ENCODE data around the gene TMEM258. TPM values are rescaled to one million over a fixed set of nuclear protein-coding genes. Genes with fewer than 3 reads are reported as not detected.
A peak's percentile ranks its signal among the peaks of the same experiment; 100 is the strongest.

TMEM258 gene
- total and polyA plus RNA-seq, 3 donors from 2014 or later = 46.7 to 162 (median 55.6) TPM

DNA sequence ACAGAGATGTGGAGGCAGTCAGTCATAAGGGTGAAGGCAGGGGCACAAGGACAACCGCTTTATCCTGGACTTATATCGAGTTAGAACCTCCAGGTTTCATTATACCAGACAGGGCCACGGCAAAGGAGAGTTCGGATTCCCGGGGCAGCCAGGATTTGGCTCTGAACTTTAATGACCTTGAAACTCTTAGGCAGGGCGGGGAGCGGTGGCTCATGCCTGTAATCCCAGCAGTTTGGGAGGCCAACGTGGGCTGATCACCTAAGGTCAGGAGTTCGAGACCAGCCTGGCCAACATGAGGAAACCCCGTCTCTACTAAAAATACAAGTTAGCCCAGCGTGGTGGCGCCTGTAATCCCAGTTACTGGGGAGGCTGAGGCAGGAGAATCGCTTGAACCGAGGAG lies 41.0 kb downstream of the TMEM258 start:
- Histone ChIP-seq H3K4me3 (no peak overlapping the region), H3K9me3 (no peaks in the 10 kb centered on the region), H3K4me1 (peaks cover 10% of the 10 kb centered on the region), H3K36me3 (ENCODE audit: low read depth, missing control alignments) (no peaks in the 10 kb centered on the region), H3K27ac (no peak overlapping the region), H3K27me3 (no peaks in the 10 kb centered on the region)
- DNase-seq = peak; percentile 43
- no peak for TF ChIP-seq POLR2A (IDR thresholded peaks at IDR 0.05)
- intact Hi-C loops (cut with DNase I; ENCODE audit: low total_unique reads) = no loop called here
- WGBS, 2 donors = 47 to 60% methylated on average over 10 to 14 of the region's 14 CpGs

- Histone ChIP-seq H3K4me3 (no peak overlapping the region), H3K36me3 (ENCODE audit: low read depth, missing control alignments) (no peaks in the 10 kb centered on the region), H3K4me1 (peaks cover 16% of the 10 kb centered on the region), H3K27ac (no peak overlapping the region), H3K9me3 (no peaks in the 10 kb centered on the region), H3K27me3 (no peaks in the 10 kb centered on the region)
- DNase-seq = no peak
- WGBS, 2 donors = 95 to 96% methylated on average over 5 of the region's 5 CpGs
- TF ChIP-seq POLR2A (IDR thresholded peaks at IDR 0.05) = no peak
- no peak for TF ChIP-seq CTCF (IDR thresholded peaks at IDR 0.05)
- intact Hi-C loops (cut with DNase I; ENCODE audit: low total_unique reads) = no loop called here
These were observed 41.6 kb downstream of the TMEM258 start for GRCh38 chr11:61750631-61751273.

DNA sequence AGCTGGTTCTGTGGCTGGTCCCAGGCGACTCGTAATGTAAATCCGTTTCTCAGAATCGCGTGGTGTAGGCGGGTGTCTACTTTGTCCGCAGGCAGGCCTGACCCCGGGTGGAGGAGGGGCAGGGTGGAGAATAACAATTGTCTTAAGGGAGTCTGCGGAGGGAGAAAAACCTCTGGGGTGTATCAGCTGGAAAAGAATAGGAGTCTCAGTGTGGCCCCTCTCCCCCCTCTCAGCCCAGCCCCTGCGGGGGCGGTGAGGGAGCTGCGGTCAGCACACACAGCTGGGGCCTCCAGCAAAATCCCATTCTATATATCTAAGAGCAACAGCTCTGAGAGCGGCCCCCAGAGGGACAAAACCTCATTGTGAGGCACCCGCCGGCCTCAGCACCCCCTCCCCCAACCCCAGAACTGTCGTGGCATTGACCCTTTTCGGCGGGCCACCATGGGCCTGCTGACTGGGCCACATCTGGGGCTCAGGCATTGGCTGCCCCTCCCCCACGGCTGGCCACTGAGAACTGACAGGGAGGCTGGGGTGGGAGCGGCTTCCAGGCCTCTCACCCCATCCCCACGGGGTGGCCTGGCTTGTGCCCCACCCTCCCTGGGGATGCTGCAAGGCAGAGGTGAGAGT lies 42.7 kb downstream of the TMEM258 start:
- Histone ChIP-seq H3K27ac (peak overlapping the region in 1 of 2 donors; percentile 20), H3K27me3 (no peaks in the 10 kb centered on the region), H3K9me3 (no peaks in the 10 kb centered on the region), H3K4me1 (peaks cover 24% of the 10 kb centered on the region), H3K4me3 (no peak overlapping the region), H3K36me3 (ENCODE audit: low read depth, missing control alignments) (no peaks in the 10 kb centered on the region)
- TF ChIP-seq POLR2A (IDR thresholded peaks at IDR 0.05) = no peak
- TF ChIP-seq CTCF (IDR thresholded peaks at IDR 0.05) = no peak
- DNase-seq = no peak
- 48 to 80% methylated on average over 12 to 21 of the region's 21 CpGs for WGBS, 2 donors
- intact Hi-C loops (cut with DNase I; ENCODE audit: low total_unique reads) = no loop called here

GRCh38 chr11:61747967-61748285 lies 44.5 kb downstream of the TMEM258 start:
- H3K27ac ChIP-seq = peak overlapping the region in 1 of 2 donors; percentile 79
- DNase-seq = no peak
- no peaks in the 10 kb centered on the region for H3K9me3 ChIP-seq
- 48 to 57% methylated on average over 3 of the region's 3 CpGs for WGBS, 2 donors
- H3K36me3 ChIP-seq (ENCODE audit: low read depth, missing control alignments) = no peaks in the 10 kb centered on the region
- intact Hi-C loops (cut with DNase I; ENCODE audit: low total_unique reads) = no loop called here
- H3K27me3 ChIP-seq = no peaks in the 10 kb centered on the region
- no peak for TF ChIP-seq POLR2A (IDR thresholded peaks at IDR 0.05)
- no peak for TF ChIP-seq CTCF (IDR thresholded peaks at IDR 0.05)
- H3K4me3 ChIP-seq = no peak overlapping the region
- peaks cover 24% of the 10 kb centered on the region for H3K4me1 ChIP-seq

DNA sequence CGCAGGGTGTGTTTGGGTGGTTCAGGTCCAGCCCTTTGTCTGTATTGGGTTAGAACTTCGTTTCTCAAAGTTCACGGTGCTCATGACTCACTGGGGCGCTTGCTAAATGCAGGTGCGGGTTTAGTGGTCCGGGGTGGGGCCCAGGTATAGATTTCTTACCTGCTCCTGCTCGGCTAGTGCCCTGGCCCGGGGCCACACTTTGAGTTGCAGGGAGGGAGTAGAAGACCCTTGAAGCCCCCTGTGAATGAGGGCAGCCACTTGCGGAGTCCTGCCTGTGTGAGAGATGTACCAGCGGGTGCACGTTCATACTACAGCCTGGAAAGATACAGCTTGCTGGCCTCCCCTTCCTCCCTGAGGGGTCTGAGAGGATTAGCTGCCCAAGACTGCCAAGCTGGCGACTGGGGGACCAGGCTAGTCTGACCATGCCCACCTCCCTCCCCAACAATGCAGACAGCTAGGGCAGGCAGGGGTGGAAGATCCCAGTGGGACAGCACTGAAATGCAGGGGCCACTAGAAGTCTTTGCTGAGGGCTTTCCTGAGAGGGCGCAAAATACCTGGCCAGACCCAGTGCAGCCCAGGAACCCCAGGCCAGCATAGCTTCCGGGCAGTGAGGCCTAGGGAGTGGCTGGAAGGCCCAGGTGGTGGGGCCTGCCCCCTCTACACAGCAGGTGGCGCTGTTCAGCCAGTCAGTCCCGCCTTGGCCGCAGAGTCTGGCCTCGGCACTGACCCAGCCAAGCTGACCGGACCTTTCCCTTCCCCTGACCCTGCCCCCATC lies 45.0 kb downstream of the TMEM258 start:
- Histone ChIP-seq H3K4me1 (peaks cover 24% of the 10 kb centered on the region), H3K4me3 (no peak overlapping the region), H3K27ac (peak overlapping the region in 1 of 2 donors; percentile 79), H3K36me3 (ENCODE audit: low read depth, missing control alignments) (no peaks in the 10 kb centered on the region), H3K27me3 (no peaks in the 10 kb centered on the region), H3K9me3 (no peaks in the 10 kb centered on the region)
- TF ChIP-seq CTCF (IDR thresholded peaks at IDR 0.05) (peak; percentile 80 to 91 (median 83)), POLR2A (IDR thresholded peaks at IDR 0.05) (no peak)
- DNase-seq = peak; percentile 89
- 54 to 73% methylated on average over 10 to 19 of the region's 19 CpGs for WGBS, 2 donors
- intact Hi-C loops (cut with DNase I; ENCODE audit: low total_unique reads) = no loop called here
